WERI-Rb-1 (cell line): ENCODE data around the gene TBC1D26.
"Not testable (repeated sequence)": the region's sequence is repeated elsewhere in the genome, so short reads cannot be mapped to it uniquely, and the experiment has no call there.

Source experiments
- DNase-seq: peaks from one replicate; pipeline ENCODE4 v3.0.0-alpha.2; 2020
- H3K27ac ChIP-seq: fragments of 250-450 bp; sonication (Bioruptor Pico); 2 replicates; pipeline ENCODE4 v1.5.1; 2020; ENCODE audit warnings: mild to moderate bottlenecking, moderate library complexity
- H3K27me3 ChIP-seq: fragments of 250-450 bp; sonication (Bioruptor Pico); 2 replicates; pipeline ENCODE4 v1.5.1; 2021; ENCODE audit warnings: mild to moderate bottlenecking, low read depth, moderate library complexity; ENCODE audit not compliant: insufficient read depth, severe bottlenecking
- H3K36me3 ChIP-seq: fragments of 250-450 bp; sonication (Bioruptor Pico); 2 replicates; pipeline ENCODE4 v1.5.1; 2020; ENCODE audit warnings: mild to moderate bottlenecking, moderate library complexity
- H3K4me3 ChIP-seq: 2 replicates; pipeline ENCODE4 v1.5.1; 2011; ENCODE audit warnings: low read depth, mild to moderate bottlenecking, control low read depth, low read length
- H3K9me3 ChIP-seq: fragments of 250-450 bp; sonication (Bioruptor Pico); 2 replicates; pipeline ENCODE4 v1.5.1; 2021; ENCODE audit warnings: mild to moderate bottlenecking, moderate library complexity; ENCODE audit not compliant: severe bottlenecking

Gene TBC1D26

GRCh38 chr17:15731900-15732299, at the start of gene TBC1D26:
TSS of gene TBC1D26 (plus strand) at chr17:15732283. CDS start at chr17:15735349, 3,066 bp downstream.
- H3K36me3 ChIP-seq, H3K27me3 ChIP-seq, H3K4me3 ChIP-seq, H3K9me3 ChIP-seq, H3K27ac ChIP-seq, DNase-seq: not testable (repeated sequence)

- not testable (repeated sequence) for H3K4me3 ChIP-seq, DNase-seq, H3K27ac ChIP-seq
Observed at GRCh38 chr17:15683135-15683534, 48.9 kb upstream of the TBC1D26 start.

GRCh38 chr17:15683824-15684478, 48.1 kb upstream of the TBC1D26 start, which contains the start of gene TRIM16:
TSS of gene TRIM16 (minus strand) at chr17:15684311. CDS start at chr17:15651609, 32,702 bp downstream.
- peak; percentile 59 for DNase-seq
- not testable (repeated sequence) for H3K27me3 ChIP-seq, H3K9me3 ChIP-seq, H3K36me3 ChIP-seq
- peak within 1 kb of the TSS; percentile 75 for H3K4me3 ChIP-seq
- peak within 1 kb of the TSS; percentile 51 for H3K27ac ChIP-seq

More at GRCh38 chr17:15683135-15683534, 48.9 kb upstream of the TBC1D26 start:
- not testable (repeated sequence) for H3K27me3 ChIP-seq, H3K9me3 ChIP-seq, H3K36me3 ChIP-seq

- H3K27ac ChIP-seq, DNase-seq, H3K36me3 ChIP-seq: not testable (repeated sequence)
Observed at GRCh38 chr17:15687494-15687893, 44.6 kb upstream of the TBC1D26 start.

GRCh38 chr17:15698967-15699366, 33.1 kb upstream of the TBC1D26 start:
- H3K9me3 ChIP-seq, H3K27me3 ChIP-seq, DNase-seq, H3K27ac ChIP-seq, H3K36me3 ChIP-seq: not testable (repeated sequence)
- H3K4me3 ChIP-seq, result peak overlapping the region; percentile 56

More at GRCh38 chr17:15687494-15687893, 44.6 kb upstream of the TBC1D26 start:
- H3K4me3 ChIP-seq, H3K9me3 ChIP-seq, H3K27me3 ChIP-seq: not testable (repeated sequence)

GRCh38 chr17:15699413-15699924, 32.6 kb upstream of the TBC1D26 start, which contains the start of gene ZNF286A:
TSS of gene ZNF286A (plus strand) at chr17:15699752. CDS start at chr17:15700330, 578 bp downstream.
- DNase-seq, result peak; percentile 100
- not testable (repeated sequence) for H3K27me3 ChIP-seq, H3K27ac ChIP-seq, H3K36me3 ChIP-seq, H3K9me3 ChIP-seq
- H3K4me3 ChIP-seq, result peak within 1 kb of the TSS; percentile 56

- DNase-seq, H3K9me3 ChIP-seq, H3K27me3 ChIP-seq, H3K27ac ChIP-seq, H3K36me3 ChIP-seq: not testable (repeated sequence)
- H3K4me3 ChIP-seq, result peak overlapping the region; percentile 56
Observed at GRCh38 chr17:15699937-15700336, 32.1 kb upstream of the TBC1D26 start.

- not testable (repeated sequence) for H3K27me3 ChIP-seq, H3K9me3 ChIP-seq, DNase-seq, H3K4me3 ChIP-seq, H3K27ac ChIP-seq
- H3K36me3 ChIP-seq, result peaks cover 46% of the 10 kb centered on the region
Observed at GRCh38 chr17:15704239-15704638, 27.8 kb upstream of the TBC1D26 start.

GRCh38 chr17:15704813-15705212, 27.3 kb upstream of the TBC1D26 start:
- not testable (repeated sequence) for H3K9me3 ChIP-seq, H3K27me3 ChIP-seq, DNase-seq, H3K27ac ChIP-seq, H3K4me3 ChIP-seq
- peaks cover 46% of the 10 kb centered on the region for H3K36me3 ChIP-seq

- not testable (repeated sequence) for H3K27ac ChIP-seq, H3K9me3 ChIP-seq, DNase-seq, H3K4me3 ChIP-seq, H3K27me3 ChIP-seq
- peaks cover 43% of the 10 kb centered on the region for H3K36me3 ChIP-seq
Observed at GRCh38 chr17:15708879-15709278, 23.2 kb upstream of the TBC1D26 start.

GRCh38 chr17:15716601-15717563, 15.2 kb upstream of the TBC1D26 start:
- not testable (repeated sequence) for DNase-seq, H3K27me3 ChIP-seq, H3K9me3 ChIP-seq, H3K36me3 ChIP-seq, H3K4me3 ChIP-seq, H3K27ac ChIP-seq

GRCh38 chr17:15730535-15730934, 1.5 kb upstream of the TBC1D26 start:
- H3K27me3 ChIP-seq, H3K9me3 ChIP-seq, H3K4me3 ChIP-seq, DNase-seq, H3K36me3 ChIP-seq, H3K27ac ChIP-seq: not testable (repeated sequence)

- not testable (repeated sequence) for DNase-seq, H3K4me3 ChIP-seq, H3K27ac ChIP-seq, H3K36me3 ChIP-seq, H3K27me3 ChIP-seq, H3K9me3 ChIP-seq
Observed at GRCh38 chr17:15733174-15733789, 1.2 kb downstream of the TBC1D26 start.

- H3K36me3 ChIP-seq, H3K27me3 ChIP-seq, DNase-seq, H3K4me3 ChIP-seq, H3K27ac ChIP-seq, H3K9me3 ChIP-seq: not testable (repeated sequence)
Observed at GRCh38 chr17:15736578-15736977, 4.5 kb downstream of the TBC1D26 start.
